ENCODE data around the gene SLC35F5.
"Not testable (repeated sequence)": the region's sequence is repeated elsewhere in the genome, so short reads cannot be mapped to it uniquely, and the experiment has no call there.

Gene SLC35F5

GRCh38 chr2:113698892-113699447, 57.5 kb downstream of the SLC35F5 start:
- DNase-seq (ENCODE audit: low spot score in 2 of 2), result no peak
- H3K27me3 ChIP-seq (ENCODE audit: low read depth), result peaks cover 3% of the 10 kb centered on the region; the same call in 1 of the 2 replicates
- peaks cover 2% of the 10 kb centered on the region; the same call in 1 of the 2 replicates for H3K4me1 ChIP-seq
- no peaks in the 10 kb centered on the region for H3K36me3 ChIP-seq (replicated peaks)
- H3K9me3 ChIP-seq, result no peaks in the 10 kb centered on the region
- no peak overlapping the region for H3K4me3 ChIP-seq
- in situ Hi-C loops (cut with MboI; ENCODE audit: low sequenced_read_pairs), result no loop called here

GRCh38 chr2:113698251-113698650, 58.2 kb downstream of the SLC35F5 start:
- in situ Hi-C loops (cut with MboI; ENCODE audit: low sequenced_read_pairs); H3K27me3 ChIP-seq (ENCODE audit: low read depth); H3K9me3 ChIP-seq; DNase-seq (ENCODE audit: low spot score in 2 of 2); H3K4me1 ChIP-seq; H3K36me3 ChIP-seq (replicated peaks); H3K4me3 ChIP-seq: not testable (repeated sequence)

- H3K27me3 ChIP-seq (ENCODE audit: low read depth), result peaks cover 3% of the 10 kb centered on the region; the same call in 1 of the 2 replicates
- no peaks in the 10 kb centered on the region for H3K36me3 ChIP-seq (replicated peaks)
- no peaks in the 10 kb centered on the region for H3K9me3 ChIP-seq
- DNase-seq (ENCODE audit: low spot score in 2 of 2), result no peak
- no peak overlapping the region for H3K4me3 ChIP-seq
- peaks cover 2% of the 10 kb centered on the region; the same call in 1 of the 2 replicates for H3K4me1 ChIP-seq
- in situ Hi-C loops (cut with MboI; ENCODE audit: low sequenced_read_pairs), result no loop called here
Observed at GRCh38 chr2:113697516-113697915, 58.9 kb downstream of the SLC35F5 start.

- Histone ChIP-seq H3K4me1 (no peaks in the 10 kb centered on the region), H3K36me3 (replicated peaks) (no peaks in the 10 kb centered on the region), H3K4me3 (no peak overlapping the region), H3K27me3 (ENCODE audit: low read depth) (peaks cover 3% of the 10 kb centered on the region; the same call in 1 of the 2 replicates), H3K9me3 (no peaks in the 10 kb centered on the region)
- in situ Hi-C loops (cut with MboI; ENCODE audit: low sequenced_read_pairs), result no loop called here
- no peak for DNase-seq (ENCODE audit: low spot score in 2 of 2)
Observed at GRCh38 chr2:113694438-113694837, 62.0 kb downstream of the SLC35F5 start.

GRCh38 chr2:113692698-113693428, 63.6 kb downstream of the SLC35F5 start:
- no peak overlapping the region for H3K4me3 ChIP-seq
- H3K27me3 ChIP-seq (ENCODE audit: low read depth), result peaks cover 3% of the 10 kb centered on the region; the same call in 1 of the 2 replicates
- in situ Hi-C loops (cut with MboI; ENCODE audit: low sequenced_read_pairs), result no loop called here
- H3K36me3 ChIP-seq (replicated peaks), result no peaks in the 10 kb centered on the region
- H3K4me1 ChIP-seq, result no peaks in the 10 kb centered on the region
- DNase-seq (ENCODE audit: low spot score in 2 of 2), result no peak
- no peaks in the 10 kb centered on the region for H3K9me3 ChIP-seq

- H3K4me1 ChIP-seq; H3K36me3 ChIP-seq (replicated peaks); H3K27me3 ChIP-seq (ENCODE audit: low read depth); H3K4me3 ChIP-seq; DNase-seq (ENCODE audit: low spot score in 2 of 2); in situ Hi-C loops (cut with MboI; ENCODE audit: low sequenced_read_pairs); H3K9me3 ChIP-seq: not testable (repeated sequence)
Observed at GRCh38 chr2:113690871-113691270, 65.6 kb downstream of the SLC35F5 start.

GRCh38 chr2:113686537-113686936, 69.9 kb downstream of the SLC35F5 start:
- Histone ChIP-seq H3K4me3 (no peak overlapping the region), H3K4me1 (no peaks in the 10 kb centered on the region), H3K9me3 (no peaks in the 10 kb centered on the region), H3K36me3 (replicated peaks) (no peaks in the 10 kb centered on the region), H3K27me3 (ENCODE audit: low read depth) (no peaks in the 10 kb centered on the region)
- DNase-seq (ENCODE audit: low spot score in 2 of 2), result no peak
- in situ Hi-C loops (cut with MboI; ENCODE audit: low sequenced_read_pairs), result no loop called here

- Histone ChIP-seq H3K27me3 (ENCODE audit: low read depth) (no peaks in the 10 kb centered on the region), H3K4me1 (no peaks in the 10 kb centered on the region), H3K4me3 (no peak overlapping the region), H3K9me3 (no peaks in the 10 kb centered on the region), H3K36me3 (replicated peaks) (no peaks in the 10 kb centered on the region)
- DNase-seq (ENCODE audit: low spot score in 2 of 2), result no peak
- in situ Hi-C loops (cut with MboI; ENCODE audit: low sequenced_read_pairs), result no loop called here
Observed at GRCh38 chr2:113685471-113685870, 71.0 kb downstream of the SLC35F5 start.

- H3K9me3 ChIP-seq, result no peaks in the 10 kb centered on the region
- no peak for DNase-seq (ENCODE audit: low spot score in 2 of 2)
- no peaks in the 10 kb centered on the region for H3K36me3 ChIP-seq (replicated peaks)
- in situ Hi-C loops (cut with MboI; ENCODE audit: low sequenced_read_pairs), result no loop called here
- no peak overlapping the region for H3K4me3 ChIP-seq
- no peaks in the 10 kb centered on the region for H3K27me3 ChIP-seq (ENCODE audit: low read depth)
- no peaks in the 10 kb centered on the region for H3K4me1 ChIP-seq
Observed at GRCh38 chr2:113679457-113679856, 77.0 kb downstream of the SLC35F5 start.

- Histone ChIP-seq H3K4me1 (no peaks in the 10 kb centered on the region), H3K27me3 (ENCODE audit: low read depth) (no peaks in the 10 kb centered on the region), H3K9me3 (no peaks in the 10 kb centered on the region), H3K4me3 (no peak overlapping the region), H3K36me3 (replicated peaks) (no peaks in the 10 kb centered on the region)
- DNase-seq (ENCODE audit: low spot score in 2 of 2), result no peak
- in situ Hi-C loops (cut with MboI; ENCODE audit: low sequenced_read_pairs), result no loop called here
Observed at GRCh38 chr2:113677330-113677729, 79.1 kb downstream of the SLC35F5 start.

- Histone ChIP-seq H3K9me3 (no peaks in the 10 kb centered on the region), H3K4me1 (no peaks in the 10 kb centered on the region), H3K36me3 (replicated peaks) (no peaks in the 10 kb centered on the region), H3K4me3 (no peak overlapping the region), H3K27me3 (ENCODE audit: low read depth) (no peaks in the 10 kb centered on the region)
- in situ Hi-C loops (cut with MboI; ENCODE audit: low sequenced_read_pairs), result no loop called here
- DNase-seq (ENCODE audit: low spot score in 2 of 2), result no peak
Observed at GRCh38 chr2:113676623-113677266, 79.7 kb downstream of the SLC35F5 start.

- Histone ChIP-seq H3K9me3 (no peaks in the 10 kb centered on the region), H3K4me3 (no peak overlapping the region), H3K27me3 (ENCODE audit: low read depth) (no peaks in the 10 kb centered on the region), H3K36me3 (replicated peaks) (no peaks in the 10 kb centered on the region), H3K4me1 (no peaks in the 10 kb centered on the region)
- DNase-seq (ENCODE audit: low spot score in 2 of 2), result no peak
- in situ Hi-C loops (cut with MboI; ENCODE audit: low sequenced_read_pairs), result no loop called here
Observed at GRCh38 chr2:113675875-113676274, 80.6 kb downstream of the SLC35F5 start.

GRCh38 chr2:113672326-113672932, 84.0 kb downstream of the SLC35F5 start:
- H3K4me3 ChIP-seq, result no peak overlapping the region
- in situ Hi-C loops (cut with MboI; ENCODE audit: low sequenced_read_pairs), result no loop called here
- no peaks in the 10 kb centered on the region for H3K27me3 ChIP-seq (ENCODE audit: low read depth)
- no peaks in the 10 kb centered on the region for H3K9me3 ChIP-seq
- no peaks in the 10 kb centered on the region for H3K36me3 ChIP-seq (replicated peaks)
- DNase-seq (ENCODE audit: low spot score in 2 of 2), result no peak
- H3K4me1 ChIP-seq, result no peaks in the 10 kb centered on the region

- H3K27me3 ChIP-seq (ENCODE audit: low read depth); H3K9me3 ChIP-seq; DNase-seq (ENCODE audit: low spot score in 2 of 2); H3K36me3 ChIP-seq (replicated peaks); in situ Hi-C loops (cut with MboI; ENCODE audit: low sequenced_read_pairs); H3K4me3 ChIP-seq; H3K4me1 ChIP-seq: not testable (repeated sequence)
Observed at GRCh38 chr2:113669013-113669412, 87.4 kb downstream of the SLC35F5 start.
